Activated CD8-positive, alpha-beta T cell treated with anti-CD3 and anti-CD28 coated beads for 36 hours (primary cell): ENCODE results near the gene CBX4. TPM values are rescaled to one million over a fixed set of nuclear protein-coding genes. Genes with fewer than 3 reads are reported as not detected.

Experiments used
- ATAC-seq: fragments of 200-7000 bp; cut with Tn5 transposase; one replicate; pipeline ENCODE4 v1.10.0; 2021; ENCODE audit warnings: mild to moderate bottlenecking, moderate library complexity
- CTCF ChIA-PET: fragments of 350-600 bp; sonication (Branson Sonifier 250); formaldehyde crosslinking; loops from one replicate; lab custom pipeline; 2021; ENCODE audit warnings: antibody characterized with exemption; lab: Charles Lee
- POLR2A ChIA-PET: fragments of 350-600 bp; sonication (Branson Sonifier 250); formaldehyde crosslinking; loops from one replicate; lab custom pipeline; 2021; ENCODE audit warnings: antibody characterized with exemption; lab: Charles Lee
- DNase-seq: peaks from one replicate; pipeline ENCODE4 v3.0.0-alpha.2; 2020
- H3K27ac Mint-ChIP-seq: one replicate; pipeline ENCODE4 v1.8.0; 2021; ENCODE audit warnings: mild to moderate bottlenecking, mixed read lengths
- H3K27me3 Mint-ChIP-seq: one replicate; pipeline ENCODE4 v1.8.0; 2021; ENCODE audit warnings: mixed read lengths
- H3K36me3 Mint-ChIP-seq: one replicate; pipeline ENCODE4 v1.8.0; 2021; ENCODE audit warnings: low read depth, mixed read lengths
- H3K4me1 Mint-ChIP-seq: one replicate; pipeline ENCODE4 v1.8.0; 2021; ENCODE audit warnings: low read depth, mixed read lengths
- H3K4me3 Mint-ChIP-seq: one replicate; pipeline ENCODE4 v1.8.0; 2021; ENCODE audit warnings: mild to moderate bottlenecking, moderate library complexity, mixed read lengths
- H3K9me3 Mint-ChIP-seq: one replicate; pipeline ENCODE4 v1.8.0; 2021; ENCODE audit warnings: mixed read lengths
- CTCF ChIP-seq: fragments of 200-600 bp; IDR thresholded peaks from one replicate; pipeline ENCODE4 v1.8.0; 2022; ENCODE audit warnings: antibody characterized with exemption, mild to moderate bottlenecking
- intact Hi-C: fragments of 100-400 bp; cut with micrococcal nuclease; formaldehyde crosslinking; loops from one replicate; pipeline ENCODE4 v1.10.0; 2022
- total RNA-seq, 2 experiments: library from RNA; stranded (reverse); gene quantifications; one replicate each; pipeline ENCODE4 v1.2.3, GENCODE V29; 2021

The CBX4 gene
- total RNA-seq, 2 experiments from 2014 or later, result 23.9 to 28.0 TPM

GRCh38 chr17:79843816-79844800 is 4.9 kb upstream of the CBX4 start:
- intact Hi-C loops, result loop anchor here (10.0 kb wide), 1 partner anchor 99 kb away; no protein-coding TSS in a partner anchor
- H3K4me3 Mint-ChIP-seq, result peak overlapping the region; percentile 64
- CTCF ChIA-PET, result interaction anchor here (0.7 to 2.6 kb wide), 15 partner anchors 9 to 147 kb away, joined by 3 to 13 read pairs (median 4); no protein-coding TSS in a partner anchor
- DNase-seq, result no peak
- TF ChIP-seq CTCF, result no peak
- H3K27ac Mint-ChIP-seq, result no peak overlapping the region
- POLR2A ChIA-PET, result interaction anchor here (1.0 to 1.1 kb wide), 2 partner anchors 29 to 46 kb away, joined by 3 read pairs; no protein-coding TSS in a partner anchor
- peaks cover 26% of the 10 kb centered on the region for H3K4me1 Mint-ChIP-seq
- no peak for ATAC-seq
- H3K27me3 Mint-ChIP-seq, result peaks cover 46% of the 10 kb centered on the region
- H3K9me3 Mint-ChIP-seq, result no peaks in the 10 kb centered on the region
- no peaks in the 10 kb centered on the region for H3K36me3 Mint-ChIP-seq

GRCh38 chr17:79843474-79843815 is 4.2 kb upstream of the CBX4 start:
- POLR2A ChIA-PET, result interaction anchor here (1.0 to 1.6 kb wide), 2 partner anchors 22 to 53 kb away, joined by 4 read pairs; no protein-coding TSS in a partner anchor
- intact Hi-C loops, result loop anchor here (10.0 kb wide), 1 partner anchor 99 kb away; no protein-coding TSS in a partner anchor

GRCh38 chr17:79842656-79843473 is 3.6 kb upstream of the CBX4 start:
- no peak for TF ChIP-seq CTCF
- Mint-ChIP-seq H3K27me3 (peaks cover 44% of the 10 kb centered on the region), H3K9me3 (no peaks in the 10 kb centered on the region), H3K27ac (peak overlapping the region; percentile 15), H3K36me3 (peaks cover 3% of the 10 kb centered on the region), H3K4me1 (peaks cover 26% of the 10 kb centered on the region), H3K4me3 (peak overlapping the region; percentile 43)
- POLR2A ChIA-PET, result interaction anchor here (0.9 to 2.5 kb wide), 6 partner anchors 21 to 95 kb away, joined by 3 to 11 read pairs (median 4); no protein-coding TSS in a partner anchor
- intact Hi-C loops, result loop anchor here (10.0 kb wide), 1 partner anchor 98 kb away; no protein-coding TSS in a partner anchor
- DNase-seq (peak; percentile 56), ATAC-seq (no peak)
- CTCF ChIA-PET, result interaction anchor here (0.7 to 5.2 kb wide), 10 partner anchors 10 to 148 kb away, joined by 3 to 48 read pairs (median 3); no protein-coding TSS in a partner anchor

More at GRCh38 chr17:79843474-79843815, 4.2 kb upstream of the CBX4 start:
- Mint-ChIP-seq H3K27ac (no peak overlapping the region), H3K4me1 (peaks cover 26% of the 10 kb centered on the region), H3K36me3 (no peaks in the 10 kb centered on the region), H3K4me3 (peak overlapping the region; percentile 64), H3K27me3 (peaks cover 46% of the 10 kb centered on the region), H3K9me3 (no peaks in the 10 kb centered on the region)
- no peak for TF ChIP-seq CTCF
- DNase-seq (peak; percentile 45), ATAC-seq (no peak)
- CTCF ChIA-PET, result interaction anchor here (1.3 to 2.6 kb wide), 8 partner anchors 8 to 147 kb away, joined by 3 to 13 read pairs (median 6); no protein-coding TSS in a partner anchor

- ATAC-seq (no peak), DNase-seq (no peak)
- H3K4me3 Mint-ChIP-seq, result peak overlapping the region; percentile 49
- no peak for TF ChIP-seq CTCF
- peaks cover 42% of the 10 kb centered on the region for H3K27me3 Mint-ChIP-seq
- ChIA-PET POLR2A (interaction anchor here (0.9 to 2.5 kb wide), 6 partner anchors 32 to 96 kb away, joined by 3 to 11 read pairs (median 4); no protein-coding TSS in a partner anchor), CTCF (interaction anchor here (0.7 to 5.2 kb wide), 13 partner anchors 9 to 152 kb away, joined by 3 to 48 read pairs (median 4); no protein-coding TSS in a partner anchor)
- H3K36me3 Mint-ChIP-seq, result peaks cover 3% of the 10 kb centered on the region
- H3K27ac Mint-ChIP-seq, result peak overlapping the region; percentile 15
- no peaks in the 10 kb centered on the region for H3K9me3 Mint-ChIP-seq
- intact Hi-C loops, result loop anchor here (10.0 kb wide), 1 partner anchor 97 kb away; no protein-coding TSS in a partner anchor
- H3K4me1 Mint-ChIP-seq, result peaks cover 32% of the 10 kb centered on the region
Observed at GRCh38 chr17:79842136-79842655, 3.0 kb upstream of the CBX4 start.
